ENCODE measurements around the gene ZBTB32.

The ZBTB32 gene

DNA sequence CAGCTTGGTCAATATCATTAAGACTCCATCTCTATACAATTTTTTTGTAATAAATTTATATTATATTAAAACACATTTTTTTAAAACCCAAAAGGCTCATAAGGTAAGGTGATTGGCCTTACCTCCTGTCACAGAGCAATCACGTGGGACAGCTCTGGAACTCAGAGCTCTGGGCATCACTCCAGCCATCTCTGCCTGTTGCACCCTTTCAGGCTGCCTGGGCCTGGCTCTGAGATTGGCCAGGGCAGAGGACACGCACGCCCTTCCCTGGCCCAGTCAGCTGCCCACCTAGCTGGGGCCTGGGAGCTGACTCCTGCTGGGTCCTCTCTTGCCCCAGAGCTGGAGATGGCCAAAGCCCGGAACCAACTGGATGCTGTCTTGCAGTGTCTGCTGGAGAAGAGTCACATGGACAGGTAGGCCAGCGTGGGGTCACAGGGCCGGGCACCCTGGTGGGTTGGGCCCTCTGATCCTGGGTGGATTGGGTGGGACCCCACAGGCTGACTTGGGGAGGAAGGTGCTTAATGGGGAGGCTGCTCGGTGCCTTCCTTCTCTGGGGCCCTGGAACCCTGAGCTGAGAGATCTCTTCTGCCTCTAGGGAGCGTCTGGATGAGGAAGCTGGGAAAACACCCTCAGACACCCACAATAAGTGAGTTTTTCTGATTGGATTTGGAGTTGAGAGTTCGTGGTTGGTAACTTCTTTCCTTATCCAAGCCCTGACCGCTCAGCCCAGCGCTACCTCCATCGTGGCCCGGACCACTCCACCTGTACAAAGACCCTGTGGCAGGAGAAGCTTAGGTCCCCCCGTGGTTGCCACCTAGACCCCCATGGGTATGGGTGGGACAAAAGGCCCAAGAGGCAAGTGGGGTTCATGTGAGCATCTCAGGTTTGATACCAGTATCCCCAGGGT is 47.7 kb downstream of the ZBTB32 start:
- TF ChIP-seq, protein P1, sequence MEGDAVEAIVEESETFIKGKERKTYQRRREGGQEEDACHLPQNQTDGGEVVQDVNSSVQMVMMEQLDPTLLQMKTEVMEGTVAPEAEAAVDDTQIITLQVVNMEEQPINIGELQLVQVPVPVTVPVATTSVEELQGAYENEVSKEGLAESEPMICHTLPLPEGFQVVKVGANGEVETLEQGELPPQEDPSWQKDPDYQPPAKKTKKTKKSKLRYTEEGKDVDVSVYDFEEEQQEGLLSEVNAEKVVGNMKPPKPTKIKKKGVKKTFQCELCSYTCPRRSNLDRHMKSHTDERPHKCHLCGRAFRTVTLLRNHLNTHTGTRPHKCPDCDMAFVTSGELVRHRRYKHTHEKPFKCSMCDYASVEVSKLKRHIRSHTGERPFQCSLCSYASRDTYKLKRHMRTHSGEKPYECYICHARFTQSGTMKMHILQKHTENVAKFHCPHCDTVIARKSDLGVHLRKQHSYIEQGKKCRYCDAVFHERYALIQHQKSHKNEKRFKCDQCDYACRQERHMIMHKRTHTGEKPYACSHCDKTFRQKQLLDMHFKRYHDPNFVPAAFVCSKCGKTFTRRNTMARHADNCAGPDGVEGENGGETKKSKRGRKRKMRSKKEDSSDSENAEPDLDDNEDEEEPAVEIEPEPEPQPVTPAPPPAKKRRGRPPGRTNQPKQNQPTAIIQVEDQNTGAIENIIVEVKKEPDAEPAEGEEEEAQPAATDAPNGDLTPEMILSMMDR (IDR thresholded peaks at IDR 0.05; ENCODE audit: low read depth, low read length) = no peak
- no peak for DNase-seq (ENCODE audit: extremely low read depth, low read depth)

DNA sequence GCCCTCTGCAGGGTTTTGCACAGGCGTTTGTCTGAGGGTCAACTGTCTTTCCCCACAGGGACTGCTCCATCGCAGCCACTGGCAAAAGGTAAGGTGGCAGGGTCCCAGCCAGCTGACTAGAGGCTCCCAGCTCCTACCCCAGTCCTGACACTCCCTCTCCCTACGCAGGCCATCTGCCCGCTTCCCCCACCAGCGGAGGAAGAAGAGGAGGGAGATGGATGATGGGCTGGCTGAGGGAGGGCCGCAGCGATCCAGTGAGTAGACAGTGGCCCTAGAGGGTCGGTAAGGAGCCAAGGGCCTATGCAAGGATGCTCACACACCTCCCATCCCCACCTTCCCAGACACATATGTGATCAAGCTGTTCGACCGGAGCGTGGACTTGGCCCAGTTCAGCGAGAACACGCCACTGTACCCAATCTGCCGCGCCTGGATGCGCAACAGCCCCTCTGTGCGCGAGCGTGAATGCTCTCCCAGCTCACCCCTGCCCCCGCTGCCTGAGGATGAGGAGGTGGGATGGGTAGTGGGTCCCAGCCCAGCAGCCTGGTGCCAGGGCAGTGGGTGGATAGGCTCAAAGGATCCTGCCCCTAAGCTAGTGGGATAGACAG is 48.5 kb downstream of the ZBTB32 start:
- TF ChIP-seq, protein P1 (IDR thresholded peaks at IDR 0.05; ENCODE audit: low read depth, low read length) = no peak
- DNase-seq (ENCODE audit: extremely low read depth, low read depth) = no peak

DNA sequence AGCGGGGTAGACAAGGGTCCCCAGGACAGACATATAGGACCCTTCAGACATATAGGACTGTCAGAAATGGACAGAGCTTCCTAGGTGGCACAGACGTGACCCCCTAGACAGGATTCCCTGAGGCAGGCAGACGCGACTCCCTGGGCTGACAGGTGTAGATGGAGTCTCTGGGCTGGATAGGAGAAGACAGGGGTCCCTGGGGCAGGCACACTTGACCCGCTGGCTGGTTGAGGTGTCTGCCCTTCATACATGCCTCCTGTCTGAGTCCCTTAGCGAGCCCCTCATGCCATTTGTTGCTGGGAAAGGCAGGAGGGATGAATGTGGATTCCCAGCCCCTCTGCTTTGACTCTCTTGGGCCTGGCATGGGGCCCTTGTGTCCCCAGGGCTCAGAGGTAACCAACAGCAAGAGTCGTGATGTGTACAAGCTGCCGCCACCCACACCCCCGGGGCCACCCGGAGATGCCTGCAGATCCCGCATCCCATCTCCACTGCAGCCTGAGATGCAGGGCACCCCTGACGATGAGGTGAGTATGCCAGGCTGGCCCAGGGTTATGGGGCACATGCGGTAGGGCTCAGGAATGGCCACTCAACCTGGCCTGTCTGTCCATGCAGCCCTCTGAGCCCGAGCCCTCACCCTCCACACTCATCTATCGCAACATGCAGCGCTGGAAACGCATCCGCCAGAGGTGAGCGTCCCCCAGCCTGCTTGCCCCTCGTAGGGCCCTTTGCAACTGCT is 49.4 kb downstream of the ZBTB32 start:
- DNase-seq (ENCODE audit: extremely low read depth, low read depth) = no peak
- TF ChIP-seq, protein P1 (IDR thresholded peaks at IDR 0.05; ENCODE audit: low read depth, low read length) = no peak

DNA sequence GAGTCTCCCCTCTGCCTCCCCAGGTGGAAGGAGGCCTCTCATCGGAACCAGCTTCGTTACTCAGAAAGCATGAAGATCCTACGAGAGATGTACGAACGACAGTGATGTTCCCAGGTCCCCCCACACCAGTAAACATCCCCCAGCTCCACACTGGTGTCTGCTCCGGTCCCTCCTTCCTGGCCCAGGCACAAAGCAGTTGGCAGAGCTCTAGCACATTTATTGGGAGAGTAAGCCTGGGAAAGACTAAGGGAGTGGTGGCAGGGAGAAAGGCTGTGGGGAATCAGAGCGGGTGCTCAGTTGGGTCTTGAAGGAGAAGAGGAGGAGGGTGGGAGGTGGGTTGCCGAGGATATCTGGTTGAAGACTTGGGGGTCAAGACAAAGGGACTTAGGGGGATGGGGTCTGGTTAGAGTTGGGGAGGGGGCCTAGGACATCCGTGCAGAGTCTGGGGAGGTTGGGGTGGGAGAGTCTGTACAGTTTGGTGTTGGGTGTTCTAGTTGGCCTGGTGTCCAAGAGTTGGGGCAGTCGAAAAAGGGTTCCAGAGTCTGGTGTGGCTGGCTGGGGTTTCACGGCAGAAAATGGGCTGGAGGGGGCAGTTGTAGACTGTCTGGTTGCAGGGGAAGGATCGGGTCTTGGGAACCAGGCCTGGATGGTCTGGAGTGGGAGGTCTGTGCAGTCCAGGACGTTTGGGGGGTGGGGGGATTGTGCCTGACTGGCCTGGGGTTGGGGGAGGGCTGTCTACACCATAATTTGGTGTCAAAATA is 50.2 kb downstream of the ZBTB32 start:
- TF ChIP-seq, protein P1 (IDR thresholded peaks at IDR 0.05; ENCODE audit: low read depth, low read length) = no peak
- no peak for DNase-seq (ENCODE audit: extremely low read depth, low read depth)

DNA sequence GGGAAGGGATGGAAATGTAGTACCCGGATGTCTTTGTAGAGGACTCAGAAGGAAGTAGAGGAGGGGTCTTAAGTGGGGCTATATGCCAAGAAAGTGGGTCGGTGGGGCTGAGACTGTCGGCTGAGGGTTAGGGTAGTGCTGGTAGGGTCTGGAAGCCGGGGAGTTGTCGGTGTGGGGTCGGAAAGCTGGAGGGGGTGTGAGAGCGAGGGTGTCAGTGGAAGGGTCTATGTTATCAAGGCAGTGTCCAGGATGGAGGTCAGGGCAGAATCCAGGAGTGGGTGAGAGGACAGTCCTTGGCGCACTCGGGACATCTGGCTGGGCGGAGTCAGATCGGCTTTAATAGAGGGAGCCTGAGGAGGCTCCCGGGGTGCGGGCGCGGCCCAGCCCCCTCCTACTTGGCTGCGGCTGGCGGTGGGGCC is 50.8 kb downstream of the ZBTB32 start:
- DNase-seq (ENCODE audit: extremely low read depth, low read depth) = no peak

DNA sequence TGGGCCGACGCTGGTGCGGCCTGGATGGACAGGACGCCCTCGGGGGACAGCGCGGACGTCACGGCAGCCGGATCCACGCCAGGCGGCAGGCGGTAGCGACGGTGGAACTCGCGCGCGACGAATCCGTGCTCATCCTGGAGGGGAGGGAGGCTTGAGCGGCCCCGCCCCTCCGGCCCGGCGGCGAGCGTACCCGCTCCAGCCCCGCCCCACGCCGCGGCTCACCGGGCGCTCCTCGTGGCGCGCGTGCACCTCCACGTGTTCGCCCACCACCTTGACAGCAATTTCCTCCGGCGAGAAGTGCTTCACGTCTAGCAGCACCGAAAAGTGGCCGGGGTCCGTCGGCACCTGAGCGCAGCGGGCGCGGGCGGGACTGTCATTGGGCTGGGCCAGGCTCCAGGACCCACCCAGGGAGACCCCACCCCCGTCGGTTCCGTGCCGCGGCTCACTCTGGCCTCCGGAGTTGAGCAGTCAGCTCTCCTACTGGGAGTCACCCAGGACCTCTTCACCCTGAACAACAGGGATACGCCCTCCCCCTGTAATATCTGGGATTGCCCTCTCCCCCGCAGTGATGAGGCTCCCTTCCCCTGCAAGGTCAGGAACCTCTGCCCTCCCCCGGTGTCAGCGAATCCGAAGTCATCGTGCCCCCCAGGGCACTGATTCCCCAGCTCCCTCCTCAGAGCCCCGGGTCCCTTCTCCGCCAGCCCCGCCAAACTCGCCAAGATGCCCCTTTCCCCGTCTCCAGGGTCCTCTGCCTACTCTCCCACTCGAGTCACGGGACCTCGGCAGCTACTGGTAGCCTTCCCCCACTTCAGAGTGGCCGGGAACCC is 51.4 kb downstream of the ZBTB32 start:
- DNase-seq (ENCODE audit: extremely low read depth, low read depth) = peak; percentile 27
- TF ChIP-seq, protein P1 (IDR thresholded peaks at IDR 0.05; ENCODE audit: low read depth, low read length) = no peak

More for the DNA sequence above, 50.8 kb downstream of the ZBTB32 start:
- TF ChIP-seq, protein P1 (IDR thresholded peaks at IDR 0.05; ENCODE audit: low read depth, low read length) = no peak
